GM23338 (cell line): ENCODE data around the gene IARS2. TPM values are rescaled to one million over a fixed set of nuclear protein-coding genes. Genes with fewer than 3 reads are reported as not detected.
"Not testable (repeated sequence)": the region's sequence is repeated elsewhere in the genome, so short reads cannot be mapped to it uniquely, and the experiment has no call there.

ENCODE experiments used
- ATAC-seq: fragments of 200-7000 bp; cut with Tn5 transposase; 3 replicates; pipeline ENCODE4 v1.9.1; 2020
- DNase-seq: peaks from one replicate; pipeline ENCODE4 v3.0.0-alpha.2; 2015; ENCODE audit warnings: low spot score
- H2AFZ ChIP-seq: fragments of 200-600 bp; sonication (generic); 2 replicates; pipeline ENCODE4 v1.8.0; 2016; ENCODE audit warnings: antibody characterized with exemption, mild to moderate bottlenecking, moderate library complexity
- H3F3A ChIP-seq: fragments of 200-600 bp; sonication (generic); replicated peaks from 2 replicates; pipeline ENCODE4 v1.8.0; 2017; ENCODE audit warnings: antibody characterized with exemption, mixed run types, low read depth
- H3K27ac ChIP-seq: fragments of 200-600 bp; sonication (generic); 2 replicates; pipeline ENCODE4 v1.6.1; 2016; ENCODE audit warnings: low read depth
- H3K27me3 ChIP-seq: fragments of 200-600 bp; sonication (generic); 2 replicates; pipeline ENCODE4 v1.8.0; 2016; ENCODE audit warnings: mild to moderate bottlenecking, mixed run types, moderate library complexity; ENCODE audit not compliant: insufficient read depth
- H3K36me3 ChIP-seq: fragments of 200-600 bp; sonication (generic); 2 replicates; pipeline ENCODE4 v1.8.0; 2016; ENCODE audit warnings: mild to moderate bottlenecking; ENCODE audit not compliant: insufficient read depth
- H3K4me1 ChIP-seq: fragments of 200-600 bp; sonication (generic); 2 replicates; pipeline ENCODE4 v1.8.0; 2016; ENCODE audit warnings: mild to moderate bottlenecking, moderate library complexity; ENCODE audit not compliant: insufficient read depth
- H3K4me2 ChIP-seq: fragments of 200-600 bp; sonication (generic); 2 replicates; pipeline ENCODE4 v1.7.1; 2017; ENCODE audit warnings: mixed run types
- H3K4me3 ChIP-seq: fragments of 200-600 bp; sonication (generic); 2 replicates; pipeline ENCODE4 v1.6.1; 2016; ENCODE audit warnings: mixed run types
- H3K79me2 ChIP-seq: fragments of 200-600 bp; sonication (generic); replicated peaks from 2 replicates; pipeline ENCODE4 v1.8.0; 2017; ENCODE audit warnings: mild to moderate bottlenecking; ENCODE audit not compliant: insufficient read depth
- H3K9me2 ChIP-seq: fragments of 200-600 bp; sonication (generic); 2 replicates; pipeline ENCODE4 v1.8.0; 2017; ENCODE audit not compliant: insufficient read depth
- H4K20me1 ChIP-seq: fragments of 200-600 bp; sonication (generic); replicated peaks from 2 replicates; pipeline ENCODE4 v1.8.0; 2017; ENCODE audit warnings: mild to moderate bottlenecking; ENCODE audit not compliant: insufficient read depth
- H3K27ac Mint-ChIP-seq: 2 replicates; pipeline ENCODE4 v1.8.0; 2020; ENCODE audit warnings: inconsistent platforms, mild to moderate bottlenecking, moderate library complexity, mixed read lengths
- H3K27me3 Mint-ChIP-seq: 3 replicates; pipeline ENCODE4 v1.8.0; 2022; ENCODE audit warnings: low read depth, mild to moderate bottlenecking, moderate library complexity, mixed read lengths, inconsistent platforms; ENCODE audit not compliant: insufficient read depth, poor library complexity
- H3K36me3 Mint-ChIP-seq: 3 replicates; pipeline ENCODE4 v1.8.0; 2021; ENCODE audit warnings: low read depth, mild to moderate bottlenecking, inconsistent platforms, moderate library complexity, mixed read lengths
- H3K4me1 Mint-ChIP-seq: 3 replicates; pipeline ENCODE4 v1.8.0; 2020; ENCODE audit warnings: mild to moderate bottlenecking, inconsistent platforms, mixed read lengths
- H3K4me3 Mint-ChIP-seq: 3 replicates; pipeline ENCODE4 v1.8.0; 2021; ENCODE audit warnings: moderate library complexity, mild to moderate bottlenecking, inconsistent platforms, mixed read lengths
- H3K9me3 Mint-ChIP-seq: 3 replicates; pipeline ENCODE4 v1.8.0; 2020; ENCODE audit warnings: moderate library complexity, mild to moderate bottlenecking, inconsistent platforms, mixed read lengths
- EZH2 ChIP-seq: fragments of 200-600 bp; sonication (generic); IDR thresholded peaks from one replicate; pipeline ENCODE4 v1.8.0; 2017; ENCODE audit warnings: antibody characterized with exemption, mild to moderate bottlenecking, low read depth; ENCODE audit not compliant: unreplicated experiment
- EZH2phosphoT487 ChIP-seq: fragments of 200-600 bp; sonication (generic); IDR thresholded peaks from one replicate; pipeline ENCODE4 v1.8.1; 2018; ENCODE audit warnings: antibody characterized with exemption; ENCODE audit not compliant: unreplicated experiment
- POLR2AphosphoS5 ChIP-seq: IDR thresholded peaks from 2 replicates; pipeline ENCODE4 v1.6.1; 2016; ENCODE audit warnings: antibody characterized with exemption, low read depth
- STAT1 ChIP-seq: IDR thresholded peaks from one replicate; pipeline ENCODE4 v1.6.1; 2016; ENCODE audit warnings: antibody characterized with exemption; ENCODE audit not compliant: unreplicated experiment
- ZNF331 ChIP-seq: fragments of 250-450 bp; sonication (Bioruptor Pico); IDR thresholded peaks from 2 replicates; pipeline ENCODE4 v1.5.0; 2020; ENCODE audit warnings: low read depth, mild to moderate bottlenecking, moderate library complexity
- polyA plus RNA-seq: library from polyadenylated mRNA; unstranded; fragments of >200 nt; fragmentation: Nextera tagmentation; extraction: Ambion mirVana; gene quantifications from 2 replicates; pipeline ENCODE4 v1.2.1, GENCODE V29; 2016
- total RNA-seq: library from RNA; depleted of rRNA; stranded (reverse); fragments of >200 nt; shearing (Covaris generic); gene quantifications from 2 replicates; pipeline ENCODE4 v1.2.3, GENCODE V29; 2014
- TF ChIP-seq, protein P1 (sequence below), 2 experiments: fragments of 200-600 bp in 1 of 2; sonication (generic) in 1 of 2; conservative IDR thresholded peaks; 2 replicates each; pipeline versions ENCODE4 v1.5.1 to v1.6.1; 2016 to 2017; ENCODE audit warnings: antibody characterized with exemption in 2 of 2, low read depth in 2 of 2, mild to moderate bottlenecking in 2 of 2, moderate library complexity in 1 of 2
- TF ChIP-seq, protein P2 (sequence below): IDR thresholded peaks from one replicate; pipeline ENCODE4 v1.6.1; 2018; ENCODE audit warnings: antibody characterized with exemption; ENCODE audit not compliant: unreplicated experiment
- TF ChIP-seq, protein P3 (sequence below): IDR thresholded peaks from 2 replicates; pipeline ENCODE4 v1.6.1; 2016; ENCODE audit warnings: antibody characterized with exemption

The IARS2 gene
- total and polyA plus RNA-seq, 2 experiments from 2014 or later = 33.3 to 75.6 TPM

DNA sequence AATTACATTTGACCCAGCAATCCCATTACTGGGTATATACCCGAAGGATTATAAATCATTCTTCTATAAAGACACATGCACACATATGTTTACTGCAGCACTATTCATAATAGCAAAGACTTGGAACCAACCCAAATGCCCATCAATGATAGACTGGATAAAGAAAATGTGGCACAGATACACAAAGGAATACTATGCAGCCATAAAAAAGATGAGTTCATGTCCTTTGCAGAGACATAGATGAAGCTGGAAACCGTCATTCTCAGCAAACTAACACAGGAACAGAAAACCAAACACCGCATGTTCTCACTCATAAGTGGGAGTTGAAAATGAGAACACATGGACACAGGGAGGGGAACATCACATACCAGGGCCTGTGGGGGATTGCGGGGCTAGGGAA lies 76.0 kb downstream of the IARS2 start:
- not testable (repeated sequence) for H3F3A ChIP-seq, H3K4me1 Mint-ChIP-seq, H3K79me2 ChIP-seq, H3K27me3 ChIP-seq, H3K9me3 Mint-ChIP-seq, H3K27ac ChIP-seq, H2AFZ ChIP-seq, H3K27me3 Mint-ChIP-seq, H3K4me2 ChIP-seq, H3K9me2 ChIP-seq, H3K4me3 Mint-ChIP-seq, H3K4me1 ChIP-seq, H4K20me1 ChIP-seq, ATAC-seq, H3K27ac Mint-ChIP-seq, H3K4me3 ChIP-seq, DNase-seq
- H3K36me3 Mint-ChIP-seq = peaks cover 61% of the 10 kb centered on the region
- H3K36me3 ChIP-seq = peaks cover 36% of the 10 kb centered on the region

DNA sequence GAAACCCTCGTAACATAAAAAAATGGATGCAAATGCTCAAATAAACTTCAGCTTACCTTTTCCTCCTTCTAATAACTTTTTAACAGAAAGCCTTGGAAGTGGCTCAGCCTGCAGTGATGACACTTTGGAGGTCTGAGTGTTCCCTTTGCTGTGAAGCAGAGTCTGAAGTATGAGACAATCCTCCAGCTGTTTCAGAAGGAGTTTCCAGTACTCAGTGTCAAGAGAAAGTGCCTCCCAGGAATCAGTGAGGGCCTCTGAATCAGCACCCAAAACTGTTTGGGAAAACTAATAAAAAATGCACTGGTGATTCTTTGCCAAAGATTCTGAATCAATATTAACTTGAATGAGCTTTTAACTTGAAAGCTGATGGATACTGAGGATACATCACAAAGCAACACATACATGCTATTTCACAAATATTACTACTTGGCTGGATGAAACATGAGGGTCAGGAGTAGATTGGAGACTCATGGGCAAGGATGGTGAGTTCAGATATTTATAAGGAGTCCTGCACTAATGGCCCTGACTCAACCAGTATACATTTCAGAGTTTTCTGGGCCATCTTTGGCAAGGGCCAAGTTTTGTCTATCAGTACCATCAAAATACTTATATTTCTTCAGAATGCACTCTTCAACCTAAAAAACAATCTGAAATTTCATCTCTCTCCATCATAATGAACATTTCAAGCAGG lies 77.0 kb downstream of the IARS2 start:
- H3K27me3 Mint-ChIP-seq = peaks cover 2% of the 10 kb centered on the region
- TF ChIP-seq, protein P1, sequence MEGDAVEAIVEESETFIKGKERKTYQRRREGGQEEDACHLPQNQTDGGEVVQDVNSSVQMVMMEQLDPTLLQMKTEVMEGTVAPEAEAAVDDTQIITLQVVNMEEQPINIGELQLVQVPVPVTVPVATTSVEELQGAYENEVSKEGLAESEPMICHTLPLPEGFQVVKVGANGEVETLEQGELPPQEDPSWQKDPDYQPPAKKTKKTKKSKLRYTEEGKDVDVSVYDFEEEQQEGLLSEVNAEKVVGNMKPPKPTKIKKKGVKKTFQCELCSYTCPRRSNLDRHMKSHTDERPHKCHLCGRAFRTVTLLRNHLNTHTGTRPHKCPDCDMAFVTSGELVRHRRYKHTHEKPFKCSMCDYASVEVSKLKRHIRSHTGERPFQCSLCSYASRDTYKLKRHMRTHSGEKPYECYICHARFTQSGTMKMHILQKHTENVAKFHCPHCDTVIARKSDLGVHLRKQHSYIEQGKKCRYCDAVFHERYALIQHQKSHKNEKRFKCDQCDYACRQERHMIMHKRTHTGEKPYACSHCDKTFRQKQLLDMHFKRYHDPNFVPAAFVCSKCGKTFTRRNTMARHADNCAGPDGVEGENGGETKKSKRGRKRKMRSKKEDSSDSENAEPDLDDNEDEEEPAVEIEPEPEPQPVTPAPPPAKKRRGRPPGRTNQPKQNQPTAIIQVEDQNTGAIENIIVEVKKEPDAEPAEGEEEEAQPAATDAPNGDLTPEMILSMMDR (conservative IDR thresholded peaks at IDR 0.05; ENCODE audit: low read depth in 2 of 2) = no peak
- TF ChIP-seq POLR2AphosphoS5 (no peak), STAT1 (no peak), ZNF331 (CRISPR knock-in tag) (no peak), EZH2phosphoT487 (no peak), EZH2 (no peak)
- TF ChIP-seq, protein P2, sequence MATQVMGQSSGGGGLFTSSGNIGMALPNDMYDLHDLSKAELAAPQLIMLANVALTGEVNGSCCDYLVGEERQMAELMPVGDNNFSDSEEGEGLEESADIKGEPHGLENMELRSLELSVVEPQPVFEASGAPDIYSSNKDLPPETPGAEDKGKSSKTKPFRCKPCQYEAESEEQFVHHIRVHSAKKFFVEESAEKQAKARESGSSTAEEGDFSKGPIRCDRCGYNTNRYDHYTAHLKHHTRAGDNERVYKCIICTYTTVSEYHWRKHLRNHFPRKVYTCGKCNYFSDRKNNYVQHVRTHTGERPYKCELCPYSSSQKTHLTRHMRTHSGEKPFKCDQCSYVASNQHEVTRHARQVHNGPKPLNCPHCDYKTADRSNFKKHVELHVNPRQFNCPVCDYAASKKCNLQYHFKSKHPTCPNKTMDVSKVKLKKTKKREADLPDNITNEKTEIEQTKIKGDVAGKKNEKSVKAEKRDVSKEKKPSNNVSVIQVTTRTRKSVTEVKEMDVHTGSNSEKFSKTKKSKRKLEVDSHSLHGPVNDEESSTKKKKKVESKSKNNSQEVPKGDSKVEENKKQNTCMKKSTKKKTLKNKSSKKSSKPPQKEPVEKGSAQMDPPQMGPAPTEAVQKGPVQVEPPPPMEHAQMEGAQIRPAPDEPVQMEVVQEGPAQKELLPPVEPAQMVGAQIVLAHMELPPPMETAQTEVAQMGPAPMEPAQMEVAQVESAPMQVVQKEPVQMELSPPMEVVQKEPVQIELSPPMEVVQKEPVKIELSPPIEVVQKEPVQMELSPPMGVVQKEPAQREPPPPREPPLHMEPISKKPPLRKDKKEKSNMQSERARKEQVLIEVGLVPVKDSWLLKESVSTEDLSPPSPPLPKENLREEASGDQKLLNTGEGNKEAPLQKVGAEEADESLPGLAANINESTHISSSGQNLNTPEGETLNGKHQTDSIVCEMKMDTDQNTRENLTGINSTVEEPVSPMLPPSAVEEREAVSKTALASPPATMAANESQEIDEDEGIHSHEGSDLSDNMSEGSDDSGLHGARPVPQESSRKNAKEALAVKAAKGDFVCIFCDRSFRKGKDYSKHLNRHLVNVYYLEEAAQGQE = no peak
- TF ChIP-seq, protein P3, sequence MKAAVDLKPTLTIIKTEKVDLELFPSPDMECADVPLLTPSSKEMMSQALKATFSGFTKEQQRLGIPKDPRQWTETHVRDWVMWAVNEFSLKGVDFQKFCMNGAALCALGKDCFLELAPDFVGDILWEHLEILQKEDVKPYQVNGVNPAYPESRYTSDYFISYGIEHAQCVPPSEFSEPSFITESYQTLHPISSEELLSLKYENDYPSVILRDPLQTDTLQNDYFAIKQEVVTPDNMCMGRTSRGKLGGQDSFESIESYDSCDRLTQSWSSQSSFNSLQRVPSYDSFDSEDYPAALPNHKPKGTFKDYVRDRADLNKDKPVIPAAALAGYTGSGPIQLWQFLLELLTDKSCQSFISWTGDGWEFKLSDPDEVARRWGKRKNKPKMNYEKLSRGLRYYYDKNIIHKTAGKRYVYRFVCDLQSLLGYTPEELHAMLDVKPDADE = no peak
- H3K4me1 Mint-ChIP-seq = no peaks in the 10 kb centered on the region
- no peak overlapping the region for H3K4me3 Mint-ChIP-seq
- DNase-seq (no peak), ATAC-seq (no peak)
- Histone ChIP-seq H3K9me2 (no peaks in the 10 kb centered on the region), H3K27me3 (no peaks in the 10 kb centered on the region), H3K4me2 (no peak overlapping the region), H2AFZ (no peak overlapping the region), H3K27ac (no peak overlapping the region), H3F3A (no peaks in the 10 kb centered on the region), H4K20me1 (0 out of 2 replicates have a peak, but pooled peaks cover 3% of the 10 kb centered on the region), H3K4me3 (no peak overlapping the region), H3K36me3 (peaks cover 34% of the 10 kb centered on the region), H3K4me1 (no peaks in the 10 kb centered on the region), H3K79me2 (no peaks in the 10 kb centered on the region)
- no peak overlapping the region for H3K27ac Mint-ChIP-seq
- no peaks in the 10 kb centered on the region; the same call in 2 of the 3 replicates for H3K9me3 Mint-ChIP-seq
- H3K36me3 Mint-ChIP-seq = peaks cover 61% of the 10 kb centered on the region
